ENCODE results near the gene KCNAB1.
A peak's percentile ranks its signal among the peaks of the same experiment; 100 is the strongest.
"Not testable (repeated sequence)": the region's sequence is repeated elsewhere in the genome, so short reads cannot be mapped to it uniquely, and the experiment has no call there.

KCNAB1 gene

GRCh38 chr3:156551746-156552145, 431.4 kb downstream of the KCNAB1 start:
- DNase-seq, result no peak

- DNase-seq, result no peak
These were observed 432.6 kb downstream of the KCNAB1 start for GRCh38 chr3:156552973-156553372.

GRCh38 chr3:156553705-156554356, 433.5 kb downstream of the KCNAB1 start:
- no peak for DNase-seq

GRCh38 chr3:156554515-156554841, 434.1 kb downstream of the KCNAB1 start:
- no peak for DNase-seq

GRCh38 chr3:156554842-156555687, 434.7 kb downstream of the KCNAB1 start, which contains the start of gene SSR3:
Gene SSR3 (minus strand): TSS chr3:156555117. CDS start chr3:156555089, 28 bp downstream.
- peak; percentile 97 for DNase-seq

- DNase-seq, result no peak
These were observed 438.0 kb downstream of the KCNAB1 start for GRCh38 chr3:156558389-156558788.

GRCh38 chr3:156559321-156559720, 438.9 kb downstream of the KCNAB1 start:
- no peak for DNase-seq

- DNase-seq, result no peak
These were observed 441.2 kb downstream of the KCNAB1 start for GRCh38 chr3:156561533-156561932.

- not testable (repeated sequence) for DNase-seq
These were observed 442.1 kb downstream of the KCNAB1 start for GRCh38 chr3:156562486-156562885.

GRCh38 chr3:156563900-156564682, 443.7 kb downstream of the KCNAB1 start:
- DNase-seq, result no peak

- DNase-seq, result not testable (repeated sequence)
These were observed 448.6 kb downstream of the KCNAB1 start for GRCh38 chr3:156569016-156569415.

- not testable (repeated sequence) for DNase-seq
These were observed 449.5 kb downstream of the KCNAB1 start for GRCh38 chr3:156569881-156570280.

- DNase-seq, result no peak
These were observed 455.3 kb downstream of the KCNAB1 start for GRCh38 chr3:156575641-156576040.

GRCh38 chr3:156576051-156576450, 455.7 kb downstream of the KCNAB1 start:
- DNase-seq, result no peak

- DNase-seq, result no peak
These were observed 456.4 kb downstream of the KCNAB1 start for GRCh38 chr3:156576651-156577348.

GRCh38 chr3:156577736-156578135, 457.4 kb downstream of the KCNAB1 start:
- no peak for DNase-seq

- no peak for DNase-seq
These were observed 459.1 kb downstream of the KCNAB1 start for GRCh38 chr3:156579427-156579851.

- DNase-seq, result no peak
These were observed 460.7 kb downstream of the KCNAB1 start for GRCh38 chr3:156581033-156581432.

GRCh38 chr3:156581954-156582353, 461.6 kb downstream of the KCNAB1 start:
- DNase-seq, result no peak

- no peak for DNase-seq
These were observed 462.3 kb downstream of the KCNAB1 start for GRCh38 chr3:156582532-156583183.

- no peak for DNase-seq
These were observed 463.1 kb downstream of the KCNAB1 start for GRCh38 chr3:156583469-156583868.

Data from NCI-H1048 (cell line).